GM19240 (cell line): ENCODE data around the gene ZFAND3.

Experiments used
- DNase-seq: peaks from one replicate; pipeline ENCODE4 v3.0.0; 2011; ENCODE audit warnings: low spot score; ENCODE audit not compliant: insufficient read length

The ZFAND3 gene

DNA sequence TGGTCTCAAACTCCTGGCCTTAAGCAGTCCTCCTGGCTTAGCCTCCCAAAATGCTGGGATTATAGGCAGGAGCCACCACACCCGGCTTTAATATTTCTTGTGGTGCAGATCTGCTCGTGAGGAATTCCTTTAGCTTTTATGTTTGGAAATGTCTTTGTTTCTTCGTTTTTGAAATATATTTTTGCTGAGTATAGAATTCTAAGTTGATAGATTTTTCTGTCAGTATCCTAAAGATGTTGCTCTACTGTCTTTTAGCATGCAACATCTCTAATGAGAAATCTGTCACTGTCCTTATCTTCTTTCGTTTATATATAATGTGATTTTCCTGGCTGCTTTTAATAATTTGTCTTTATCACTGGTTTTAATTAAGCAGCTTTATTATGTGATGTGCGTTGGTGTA is 75.1 kb downstream of the ZFAND3 start:
- no peak for DNase-seq

DNA sequence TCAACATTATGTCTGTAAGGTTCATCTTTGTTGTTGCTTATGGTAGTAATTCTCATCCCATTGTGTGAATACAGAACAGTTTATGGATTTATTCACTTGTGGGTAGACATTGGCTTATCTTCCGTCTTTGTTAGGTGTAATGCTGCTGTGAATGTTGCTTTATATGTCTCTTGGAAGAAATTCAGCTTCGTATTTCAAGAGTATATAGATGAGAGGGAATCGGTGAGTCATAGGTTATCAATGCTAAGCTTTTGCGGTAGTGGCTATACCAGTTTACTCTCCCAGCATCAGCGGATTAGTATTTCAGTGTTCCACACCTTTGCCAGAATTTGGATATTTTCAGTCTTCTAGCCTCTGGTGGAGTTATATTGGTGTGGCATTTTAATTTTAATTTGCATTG is 77.8 kb downstream of the ZFAND3 start:
- no peak for DNase-seq

DNA sequence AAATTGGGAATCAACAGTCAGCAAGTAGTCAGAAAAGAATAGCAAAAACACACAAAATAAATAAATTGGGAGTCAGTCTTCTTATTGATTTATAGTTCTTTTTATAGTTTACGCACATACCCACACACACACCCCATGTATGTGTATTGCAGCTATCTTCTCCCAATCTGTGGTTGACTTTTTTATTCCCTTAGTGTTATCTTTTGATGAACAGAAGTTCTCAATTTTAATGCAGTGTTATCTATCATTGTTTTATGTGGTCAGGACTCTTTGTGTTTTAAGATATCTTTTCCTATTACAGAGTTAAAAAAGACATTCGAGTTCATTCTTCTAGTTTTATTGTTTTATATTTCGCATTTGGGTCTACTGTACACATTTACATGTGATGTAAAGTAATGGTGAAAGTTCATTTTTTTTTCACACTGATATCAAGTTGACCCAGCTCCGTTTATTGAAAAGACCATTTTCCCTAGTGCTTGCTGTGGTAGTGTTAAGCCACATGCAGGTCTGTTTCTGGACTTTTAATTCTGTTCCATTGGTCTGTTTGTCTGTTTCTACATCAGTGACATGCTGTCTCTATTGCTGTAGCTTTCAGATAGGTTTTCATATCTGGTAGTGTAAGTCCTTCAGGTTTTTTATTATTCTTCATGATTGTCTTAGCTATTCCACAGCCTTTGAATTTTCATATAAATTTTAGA is 78.4 kb downstream of the ZFAND3 start:
- no peak for DNase-seq

DNA sequence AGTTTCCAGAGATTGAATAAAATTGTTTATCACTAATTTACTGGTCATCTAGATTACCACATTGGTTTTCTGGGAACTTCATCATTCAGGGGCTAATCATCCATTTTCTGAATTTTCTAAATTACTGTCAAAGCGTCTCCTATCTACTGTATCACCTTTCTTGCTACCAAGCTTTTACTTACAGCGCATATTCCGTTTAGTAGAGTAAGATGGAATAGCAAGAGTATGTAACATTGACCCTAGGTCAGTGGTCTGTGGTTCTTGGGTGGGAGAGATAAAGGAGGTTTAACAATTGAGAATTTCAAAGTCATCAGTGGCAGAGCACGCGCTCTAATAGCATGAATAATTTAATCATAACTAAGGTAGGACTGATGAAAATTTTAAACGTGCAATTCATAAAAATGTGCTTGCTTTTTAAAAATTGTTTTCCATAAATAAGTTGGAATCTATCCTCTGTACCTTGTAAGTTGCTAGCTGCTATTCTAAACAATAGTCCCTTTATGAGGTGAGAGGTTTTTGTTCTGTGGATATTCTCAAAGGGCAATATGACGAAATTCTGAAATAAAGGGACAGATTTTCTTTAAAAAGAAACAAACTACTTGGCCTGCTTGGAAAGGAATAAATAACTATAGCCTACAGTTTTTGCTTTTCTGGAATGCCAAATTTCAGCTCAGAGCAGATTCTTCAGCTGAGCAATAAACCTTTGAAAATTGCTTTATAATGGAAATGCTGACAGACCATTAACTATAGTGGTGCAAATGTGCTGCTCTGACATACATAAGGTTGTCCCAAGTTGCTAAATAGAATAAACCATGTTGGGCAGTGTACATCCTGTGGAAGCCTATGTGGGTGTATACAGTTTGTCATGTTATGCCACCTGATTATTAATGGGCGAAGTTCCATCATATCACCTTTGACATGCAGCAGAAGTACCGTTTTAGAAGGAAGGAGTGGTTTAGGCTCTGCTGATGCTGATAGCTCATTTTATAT is 84.1 kb downstream of the ZFAND3 start:
- DNase-seq = no peak

DNA sequence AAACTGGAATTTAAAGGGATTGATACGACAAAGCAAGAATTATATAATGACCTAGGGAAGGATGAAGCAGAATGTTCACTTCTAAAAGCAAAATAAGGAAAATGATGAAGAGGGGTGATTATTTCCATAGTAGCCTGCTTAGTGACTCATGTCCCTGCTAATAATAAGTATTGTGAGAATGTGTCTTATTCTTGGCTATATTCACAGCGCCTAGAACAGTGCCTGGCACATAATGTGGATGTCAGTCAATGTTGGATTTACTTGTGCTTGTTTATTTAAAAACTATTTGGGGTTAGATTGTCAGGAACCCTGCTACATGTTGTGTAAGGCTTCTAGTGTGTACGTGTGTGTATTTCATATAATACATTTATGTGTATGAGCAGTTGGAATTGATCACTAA is 85.1 kb downstream of the ZFAND3 start:
- no peak for DNase-seq

DNA sequence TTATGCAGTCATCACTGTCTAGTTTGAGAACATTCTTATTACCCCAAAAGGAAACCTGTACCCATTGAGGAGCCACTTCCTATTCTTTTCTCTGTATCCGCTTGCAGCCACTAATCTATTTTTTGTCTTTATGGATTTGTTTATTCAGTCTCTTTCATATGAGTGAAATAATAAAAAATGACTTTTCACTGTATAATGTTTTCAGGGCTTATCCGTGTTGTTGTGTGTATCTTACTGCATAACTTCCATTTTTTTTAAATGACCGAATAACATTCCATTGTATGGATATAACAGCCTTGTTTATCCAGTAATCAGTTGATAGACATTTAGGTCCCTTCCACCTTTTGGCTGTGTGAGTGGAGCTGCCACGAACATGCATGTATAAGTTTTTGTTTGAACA is 86.6 kb downstream of the ZFAND3 start:
- no peak for DNase-seq

DNA sequence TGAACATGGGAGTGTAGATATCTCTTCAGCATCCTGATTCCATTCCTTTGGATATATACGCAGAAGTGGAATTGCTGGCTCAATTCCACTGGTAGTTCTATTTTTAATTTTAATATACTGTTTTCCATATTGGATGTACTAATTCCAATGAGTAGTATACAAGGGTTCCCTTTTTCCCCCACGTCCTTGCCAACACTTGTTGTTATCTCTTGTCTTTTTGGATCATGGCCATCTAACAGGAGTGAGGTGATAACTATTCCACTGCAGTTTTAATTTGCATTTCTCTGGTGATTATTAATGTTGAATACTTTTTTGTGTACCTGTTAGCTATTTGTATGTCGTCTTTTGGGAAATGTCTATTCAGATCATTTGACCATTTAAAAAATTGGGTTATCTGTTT is 91.5 kb downstream of the ZFAND3 start:
- DNase-seq = no peak

DNA sequence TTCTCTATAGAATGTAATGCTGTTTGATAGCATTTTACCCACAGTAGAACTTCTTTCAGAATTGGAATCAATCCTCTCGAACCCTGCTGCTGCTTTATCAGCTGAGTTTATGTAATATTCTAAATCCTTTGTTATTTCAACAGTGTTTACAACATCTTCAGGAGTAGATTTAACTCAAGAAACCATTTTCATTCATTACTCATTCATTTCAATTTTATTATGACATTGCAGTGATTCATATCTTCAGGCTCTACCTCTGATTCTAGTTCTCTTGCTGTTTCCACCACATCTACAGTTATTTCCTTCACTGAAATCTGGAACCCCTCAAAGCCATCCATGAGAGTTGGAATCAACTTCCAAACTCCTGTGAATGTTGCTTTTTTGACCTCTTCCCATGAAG is 93.7 kb downstream of the ZFAND3 start:
- DNase-seq = no peak

DNA sequence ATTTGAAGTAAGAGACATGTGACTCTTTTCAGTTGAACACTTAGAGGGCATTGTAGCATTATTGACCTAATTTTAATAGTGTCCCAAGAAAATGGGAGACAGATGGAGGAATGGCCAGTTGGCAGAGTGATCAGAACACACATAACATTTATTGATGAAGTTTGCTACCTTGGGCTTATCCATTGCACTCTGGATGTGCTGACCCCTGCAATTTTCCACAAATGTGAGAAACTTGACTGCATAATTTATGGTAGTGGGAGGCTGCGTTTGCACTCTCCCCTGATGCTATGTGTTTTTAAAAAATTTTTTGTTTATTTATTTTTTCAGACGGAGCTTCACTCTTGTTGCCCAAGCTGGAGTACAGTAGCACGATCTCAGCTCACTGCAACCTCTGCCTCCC is 95.9 kb downstream of the ZFAND3 start:
- no peak for DNase-seq

DNA sequence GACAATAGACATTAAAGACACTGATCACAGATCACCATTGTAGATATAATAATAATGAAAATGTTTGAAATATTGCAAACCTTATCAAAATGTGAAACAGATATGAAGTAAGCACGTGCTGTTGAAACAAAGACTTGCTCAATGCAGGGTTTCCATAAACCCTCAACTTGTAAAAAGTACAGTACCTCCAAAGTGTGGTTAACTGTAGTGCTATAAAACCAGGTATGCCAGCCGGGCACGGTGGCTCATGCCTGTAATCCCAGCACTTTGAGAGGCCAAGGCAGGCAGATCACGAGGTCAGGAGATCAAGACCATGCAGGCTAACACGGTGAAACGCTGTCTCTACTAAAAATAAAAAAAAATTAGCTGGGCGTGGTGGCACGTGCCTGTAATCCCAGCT is 96.6 kb downstream of the ZFAND3 start:
- no peak for DNase-seq

DNA sequence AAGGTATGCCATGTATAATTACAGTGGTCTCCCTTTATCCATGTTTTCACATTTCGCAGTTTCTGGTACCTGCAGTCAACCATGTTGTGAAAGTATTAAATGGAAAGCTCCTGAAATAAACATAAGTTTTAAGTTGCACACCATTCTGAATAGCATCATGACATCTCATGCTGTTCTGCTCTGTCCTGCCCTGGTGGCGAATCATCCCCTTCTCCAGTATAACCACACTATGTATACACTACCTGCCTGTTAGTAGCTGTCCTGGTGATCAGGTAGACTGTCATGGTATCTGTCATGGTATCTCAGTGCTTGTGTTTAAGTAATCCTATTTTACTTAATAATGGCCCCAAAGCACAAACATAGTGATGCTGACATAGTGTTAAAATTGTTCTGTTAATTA is 97.1 kb downstream of the ZFAND3 start:
- no peak for DNase-seq

DNA sequence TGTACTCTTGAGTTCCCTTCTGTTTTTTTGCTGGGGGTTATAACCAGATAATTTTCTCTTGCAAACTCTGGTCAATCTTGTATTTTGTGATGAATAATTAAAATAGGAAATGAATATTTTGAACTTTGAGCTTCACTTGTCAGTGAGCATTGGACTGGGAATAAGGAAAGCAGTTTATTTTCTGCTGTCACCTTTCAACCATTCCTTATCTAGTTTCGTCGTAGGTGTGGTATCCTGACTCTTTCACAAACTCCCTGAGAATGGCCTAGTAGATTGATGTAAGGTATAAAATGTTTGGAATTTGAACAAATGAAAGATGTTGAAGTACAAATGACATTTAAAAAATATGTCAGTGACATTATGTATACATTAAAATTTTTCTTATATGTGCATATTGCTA is 98.0 kb downstream of the ZFAND3 start:
- no peak for DNase-seq

DNA sequence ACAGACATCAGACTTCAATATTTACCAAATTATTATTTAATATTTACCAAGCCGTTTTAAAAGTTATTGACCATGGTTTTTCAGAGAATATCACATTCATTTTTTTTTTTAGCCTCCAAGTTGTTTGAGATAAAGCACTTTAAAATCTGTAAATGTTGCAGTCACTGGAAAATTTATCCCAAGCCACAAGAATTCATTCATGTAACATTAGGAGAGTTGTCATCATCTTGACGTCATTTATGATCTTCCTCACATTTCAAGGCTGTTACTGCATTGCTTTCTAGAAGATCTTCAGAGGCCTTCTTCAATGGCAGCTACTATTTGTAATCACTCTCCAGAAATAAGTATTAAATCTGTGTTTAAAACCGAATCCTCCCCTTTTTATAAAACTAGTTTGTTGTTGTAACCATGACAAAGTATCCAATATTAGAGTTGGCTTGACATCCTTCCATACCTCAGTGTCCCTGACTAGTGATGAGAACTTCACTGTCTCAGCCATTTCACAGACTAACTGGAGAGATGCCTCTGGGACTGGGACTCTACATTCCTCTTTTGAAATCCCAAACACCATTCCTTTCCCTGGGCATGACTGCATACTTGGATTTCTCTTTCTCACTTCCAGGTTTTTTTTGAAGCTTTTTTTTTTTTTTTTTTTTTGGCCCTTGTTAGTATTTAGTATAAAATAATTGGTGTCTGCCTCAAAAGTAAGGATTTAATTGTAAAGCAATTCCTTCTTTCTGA is 100.1 kb downstream of the ZFAND3 start:
- no peak for DNase-seq

DNA sequence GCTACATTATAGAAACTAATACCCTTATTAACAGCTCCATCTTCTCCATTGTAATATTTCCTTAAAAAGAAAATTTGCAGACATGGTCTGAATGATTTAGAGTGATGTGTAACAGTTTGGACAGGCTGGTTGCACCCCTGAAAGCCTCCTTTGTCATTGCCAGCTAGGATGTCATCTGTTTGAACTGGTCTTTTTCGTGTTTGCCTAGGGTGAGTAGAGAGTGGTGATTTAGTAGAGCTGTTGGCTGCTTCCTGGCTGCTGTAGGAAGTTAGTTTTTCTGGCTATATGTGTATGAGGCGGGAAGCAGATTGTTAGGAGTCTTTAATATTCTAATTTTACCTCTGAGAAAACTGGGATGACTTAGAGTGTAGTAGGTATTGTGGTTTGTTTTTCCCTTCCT is 101.1 kb downstream of the ZFAND3 start:
- DNase-seq = no peak

DNA sequence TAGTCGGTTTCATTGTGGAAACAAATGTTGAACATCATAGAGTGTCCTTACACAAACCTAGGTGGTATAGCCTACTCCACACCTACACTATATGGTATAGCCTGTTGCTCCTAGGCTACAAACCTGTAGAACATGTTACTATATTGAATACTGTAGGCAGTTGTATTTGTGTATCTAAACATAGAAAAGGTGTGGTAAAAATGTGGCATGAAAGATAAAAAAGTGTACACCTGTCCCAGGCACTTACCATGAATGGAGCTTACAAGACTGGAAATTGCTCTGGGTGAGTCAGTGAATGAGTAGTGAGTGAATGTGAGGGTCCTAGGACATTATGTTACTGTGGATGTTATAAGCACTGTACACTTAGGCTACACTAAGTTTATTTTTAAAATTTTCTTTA is 103.0 kb downstream of the ZFAND3 start:
- no peak for DNase-seq

DNA sequence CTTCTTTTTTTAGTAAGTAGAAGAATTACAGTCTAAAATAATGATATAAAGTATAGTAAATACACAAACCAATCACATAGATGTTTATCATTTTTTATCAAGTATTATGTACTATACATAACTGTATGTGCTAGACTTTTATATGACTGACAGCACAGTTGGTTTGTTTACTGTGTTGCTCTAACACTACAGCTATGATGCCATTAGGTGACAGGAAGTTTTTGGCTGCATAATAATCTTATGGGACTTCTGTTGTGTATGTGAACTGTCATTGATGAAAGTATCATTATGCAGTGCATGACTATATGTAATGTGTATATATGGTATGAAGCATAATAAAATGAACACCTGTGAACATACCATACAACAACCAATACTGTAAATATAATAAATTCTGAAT is 104.0 kb downstream of the ZFAND3 start:
- no peak for DNase-seq

DNA sequence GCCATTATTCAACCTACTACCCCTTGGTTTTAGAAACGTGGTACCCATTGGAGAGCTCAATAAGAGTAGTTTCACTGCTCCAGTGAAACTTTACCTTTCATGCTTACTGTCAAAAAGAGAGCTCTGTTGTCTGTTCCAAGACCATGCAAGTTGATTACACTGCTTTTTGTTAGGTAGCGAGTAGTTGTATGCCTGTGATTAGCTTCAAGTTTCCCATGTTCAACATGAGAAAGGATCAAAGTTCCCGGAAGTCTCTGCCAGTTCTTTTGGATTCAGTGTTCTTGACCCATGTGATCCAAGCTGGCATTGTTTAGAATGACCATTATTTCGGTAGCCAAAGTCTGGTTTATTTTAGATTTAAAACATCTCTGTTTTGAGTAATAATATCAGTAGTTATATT is 107.1 kb downstream of the ZFAND3 start:
- DNase-seq = no peak

DNA sequence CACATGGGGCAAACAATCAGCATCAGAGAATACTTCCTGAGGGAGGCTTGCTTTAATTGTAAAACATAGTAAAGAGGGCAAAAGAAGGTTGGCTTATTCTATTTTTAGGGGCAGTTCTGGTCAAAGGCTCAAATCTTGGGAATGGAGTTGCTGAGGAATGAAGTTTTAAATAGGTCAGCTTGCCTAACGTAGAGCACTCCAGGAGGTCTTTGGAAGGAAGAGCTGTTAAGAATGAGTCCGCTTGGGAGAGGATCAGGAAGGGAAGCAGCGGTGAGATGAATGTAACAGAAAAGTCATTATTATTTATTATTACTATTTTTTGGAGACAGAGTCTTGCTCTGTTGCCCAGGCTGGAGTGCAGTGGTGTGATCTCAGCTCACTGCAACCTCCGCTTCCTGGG is 108.7 kb downstream of the ZFAND3 start:
- DNase-seq = no peak

DNA sequence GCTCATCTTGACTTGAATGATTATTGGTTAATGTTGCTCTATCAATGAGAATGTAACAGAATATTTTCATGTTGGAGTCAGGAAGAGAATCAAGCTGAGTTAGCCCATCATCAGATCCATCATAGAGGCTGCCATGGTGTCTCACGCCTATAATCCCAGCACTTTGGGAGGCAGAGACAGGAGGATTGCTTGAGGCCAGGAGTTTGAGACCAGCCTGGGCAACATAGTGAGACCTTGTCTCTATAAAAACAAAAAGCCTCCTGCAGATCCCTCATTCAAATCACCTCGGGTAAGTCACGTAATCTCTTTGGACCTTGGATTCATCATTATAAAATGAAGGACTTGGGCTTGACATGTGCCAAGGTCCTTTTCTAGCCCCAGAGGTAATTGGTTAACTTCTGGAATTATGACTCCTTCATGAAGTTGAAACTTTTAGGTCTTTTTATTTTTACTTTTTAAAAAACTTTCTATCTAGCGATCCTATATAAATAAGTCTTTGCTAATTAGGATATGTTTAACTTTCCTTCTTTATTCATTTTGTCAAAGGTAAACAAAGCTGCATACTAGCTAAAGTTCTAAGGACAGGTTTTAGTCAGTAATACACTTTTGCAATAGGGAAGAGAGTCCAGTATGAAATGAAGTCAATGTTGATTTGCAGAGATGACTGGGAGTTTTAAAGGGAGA is 110.9 kb downstream of the ZFAND3 start:
- DNase-seq = no peak

DNA sequence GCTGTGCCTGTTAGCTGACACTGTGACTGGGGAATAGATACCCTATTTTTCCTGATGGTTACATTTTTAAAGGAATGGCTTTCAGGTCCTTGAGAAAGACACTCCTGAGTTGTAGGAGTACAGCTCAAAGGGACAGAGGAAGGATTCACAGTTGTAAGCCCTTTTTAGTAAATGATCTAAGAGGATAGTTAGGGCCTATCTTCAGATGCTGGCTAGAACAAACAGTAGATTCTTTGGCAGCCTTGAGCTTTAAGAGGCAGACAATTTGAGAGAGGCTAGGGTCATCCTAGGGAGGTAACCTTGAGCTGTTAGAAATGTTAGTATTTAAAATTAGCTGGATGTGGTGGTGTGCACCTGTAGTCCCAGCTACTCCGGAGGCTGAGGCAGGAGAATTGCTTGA is 111.5 kb downstream of the ZFAND3 start:
- DNase-seq = no peak

DNA sequence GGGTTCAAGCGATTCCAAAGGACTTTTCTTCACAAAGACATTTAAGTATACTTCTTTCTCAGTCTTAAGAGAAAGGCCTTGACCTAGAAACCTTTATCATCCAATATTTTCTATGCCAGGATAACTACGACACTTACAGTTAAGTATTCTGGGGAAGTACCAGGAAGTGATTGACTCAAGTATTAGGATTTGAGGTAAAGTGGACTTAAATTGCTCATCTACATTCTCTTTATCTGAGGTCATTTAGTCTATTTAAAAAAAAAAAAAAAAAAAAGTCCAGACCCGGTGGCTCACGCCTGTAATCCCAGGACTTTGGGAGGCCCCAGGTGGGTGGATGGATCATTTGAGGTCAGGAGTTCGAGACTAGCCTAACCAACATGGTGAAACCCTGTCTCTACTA is 114.7 kb downstream of the ZFAND3 start:
- no peak for DNase-seq

DNA sequence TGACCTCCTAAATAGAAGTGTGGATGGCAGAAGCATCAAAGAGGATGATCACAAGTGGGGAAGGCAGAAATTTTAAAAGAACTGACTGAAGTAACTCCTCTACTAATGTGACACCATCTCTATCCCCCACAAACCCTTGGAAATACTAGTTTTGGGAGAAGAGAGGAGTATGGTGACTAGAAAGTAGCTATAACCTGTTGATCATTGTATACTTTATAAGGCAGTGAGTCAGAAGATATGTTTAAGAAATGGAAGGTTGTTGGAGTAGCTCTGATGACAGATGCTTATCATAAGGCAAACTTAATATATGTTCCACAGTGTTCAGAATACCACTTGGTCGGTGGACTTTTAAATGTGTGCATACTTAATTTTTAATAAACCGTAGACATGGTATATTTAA is 116.6 kb downstream of the ZFAND3 start:
- DNase-seq = no peak
